K562 (cell line): ENCODE results near the gene SLC35G2. TPM values are rescaled to one million over a fixed set of nuclear protein-coding genes. Genes with fewer than 3 reads are reported as not detected.

ENCODE experiments used
- ASH1L ChIP-seq: fragments of 450-650 bp; IDR thresholded peaks from 2 replicates; pipeline ENCODE4 v1.6.1; 2018; ENCODE audit warnings: borderline replicate concordance, mild to moderate bottlenecking, low read depth; ENCODE audit not compliant: partially characterized antibody
- EP400 ChIP-seq: fragments of 450-650 bp; IDR thresholded peaks from 2 replicates; pipeline ENCODE4 v1.6.1; 2017; ENCODE audit warnings: antibody characterized with exemption, mild to moderate bottlenecking, moderate library complexity
- SIX5 ChIP-seq, 2 experiments: IDR thresholded peaks; 2 replicates each; pipeline ENCODE4 v1.6.1; 2011; ENCODE audit warnings: low read length in 2 of 2, borderline replicate concordance in 1 of 2, low read depth in 1 of 2, mild to moderate bottlenecking in 1 of 2, moderate library complexity in 1 of 2; ENCODE audit not compliant: insufficient read depth in 1 of 2
- ZBTB1 ChIP-seq: sonication (generic); formaldehyde crosslinking; IDR thresholded peaks from 2 replicates; pipeline ENCODE4 v1.8.1; 2023; ENCODE audit warnings: missing genetic modification reagents, low read depth, mild to moderate bottlenecking, borderline replicate concordance
- ZNF121 ChIP-seq: sonication (generic); formaldehyde crosslinking; conservative IDR thresholded peaks from 2 replicates; pipeline ENCODE4 v1.8.0; 2022; ENCODE audit warnings: missing genetic modification reagents
- ZNF407 ChIP-seq: fragments of 450-650 bp; IDR thresholded peaks from 2 replicates; pipeline ENCODE4 v1.6.1; 2016; ENCODE audit warnings: low read depth
- ZNF766 ChIP-seq: fragments of 200-800 bp; sonication (Bioruptor generic); conservative IDR thresholded peaks from 2 replicates; pipeline ENCODE4 v1.6.1; 2016; ENCODE audit warnings: missing genetic modification characterization, missing compliant biosample characterization
- polyA plus RNA-seq, 8 experiments: library from polyadenylated mRNA; depleted of rRNA in 4 of 8; stranded (reverse) in 5 of 8; unstranded in 3 of 8; fragments of >200 nt; fragmentation: Nextera tagmentation in 2 of 8; fragmentation: Illumina TruSeq in 1 of 8; extraction: Ambion mirVana in 2 of 8; extraction: Trizol in 1 of 8; gene quantifications; 2 replicates each; pipeline versions ENCODE4 v1.2.1 to v1.2.3, GENCODE V29; 2011 to 2014; ENCODE audit warnings: inconsistent platforms in 1 of 8, missing spikeins in 1 of 8
- total RNA-seq, 7 experiments: library from RNA; depleted of rRNA in 6 of 7; stranded (reverse); fragments of >200 nt in 6 of 7; fragmentation: Illumina TruSeq in 2 of 7; extraction: Trizol in 2 of 7; gene quantifications; 2 replicates each; pipeline versions ENCODE4 v1.2.1 to v1.2.3, GENCODE V29; 2011 to 2021; ENCODE audit warnings: low replicate concordance in 1 of 7

Gene SLC35G2
- total and polyA plus RNA-seq, 9 of the 15 experiments (the other 6 are each of a cell fraction or from before 2014, with no cell fraction given), result 2.6 to 5.9 (median 3.2) TPM

- no peak for TF ChIP-seq ZNF766 (CRISPR knock-in tag)
- peak; percentile 50; the same call in 1 of the 2 replicates for TF ChIP-seq ZBTB1 (CRISPR knock-in tag)
- TF ChIP-seq ASH1L, result no peak
- TF ChIP-seq ZNF121 (CRISPR knock-in tag), result no peak
- peak; percentile 85 for TF ChIP-seq EP400
- TF ChIP-seq ZNF407, result no peak
- no peak for TF ChIP-seq SIX5 (IDR thresholded peaks at IDR 0.05; ENCODE audit: borderline replicate concordance in 1 of 2, insufficient read depth in 1 of 2, low read depth in 1 of 2, low read length in 2 of 2)
These were observed 43.1 kb downstream of the SLC35G2 start, which contains the start of gene NCK1 (continued) for GRCh38 chr3:136861890-136862616.
